Nephron (organoid): ENCODE data around the gene CHAF1B.
A peak's percentile ranks its signal among the peaks of the same experiment; 100 is the strongest.

ENCODE experiments used
- H3K27ac Mint-ChIP-seq, 3 experiments: 2 replicates each; pipeline ENCODE4 v1.8.0; 2020; ENCODE audit warnings: mixed read lengths in 3 of 3, mild to moderate bottlenecking in 2 of 3, moderate library complexity in 1 of 3
- H3K27me3 Mint-ChIP-seq: 2 replicates; pipeline ENCODE4 v1.8.0; 2021; ENCODE audit warnings: low read depth, mild to moderate bottlenecking, moderate library complexity, mixed read lengths
- H3K36me3 Mint-ChIP-seq: 2 replicates; pipeline ENCODE4 v1.8.0; 2020; ENCODE audit warnings: low read depth, mixed read lengths
- H3K4me1 Mint-ChIP-seq: 2 replicates; pipeline ENCODE4 v1.8.0; 2020; ENCODE audit warnings: mixed read lengths
- H3K4me3 Mint-ChIP-seq, 3 experiments: 2 replicates each; pipeline ENCODE4 v1.8.0; 2020; ENCODE audit warnings: mild to moderate bottlenecking in 3 of 3, mixed read lengths in 3 of 3, moderate library complexity in 2 of 3
- H3K9me3 Mint-ChIP-seq: 2 replicates; pipeline ENCODE4 v1.8.0; 2020; ENCODE audit warnings: mixed read lengths
- CTCF ChIP-seq, 3 experiments: fragments of 200-600 bp; sonication (generic); IDR thresholded peaks; one replicate each; pipeline ENCODE4 v1.5.0; 2021; ENCODE audit warnings: antibody characterized with exemption in 3 of 3; ENCODE audit not compliant: unreplicated experiment in 3 of 3

The CHAF1B gene

DNA sequence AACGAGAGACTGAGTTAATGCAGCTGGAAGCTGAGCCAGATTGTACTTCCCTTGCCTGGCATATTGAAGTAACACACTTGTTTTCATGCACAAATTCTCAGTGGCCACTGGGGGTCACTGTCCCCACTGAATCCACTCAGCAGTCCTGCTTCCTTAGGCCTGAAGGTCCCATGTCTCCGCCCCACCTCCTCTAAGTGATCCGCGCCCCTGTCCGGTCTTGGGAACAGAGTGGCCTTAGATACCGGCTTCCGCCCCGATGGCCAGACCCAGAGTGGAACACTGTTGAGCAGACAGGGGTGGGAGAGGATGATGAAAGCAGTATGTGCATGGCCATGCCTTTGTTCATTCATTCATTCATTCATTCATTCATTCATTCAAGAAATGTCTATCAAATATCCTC lies 34.8 kb downstream of the CHAF1B start:
- peaks cover 4% of the 10 kb centered on the region for H3K27me3 Mint-ChIP-seq
- H3K27ac Mint-ChIP-seq = no peak overlapping the region
- TF ChIP-seq CTCF (IDR thresholded peaks at IDR 0.05; ENCODE audit: unreplicated experiment in 3 of 3) = peak; percentile 67 to 80 (median 80)
- H3K36me3 Mint-ChIP-seq = peaks cover 4% of the 10 kb centered on the region
- no peak overlapping the region for H3K4me3 Mint-ChIP-seq
- peaks cover 7% of the 10 kb centered on the region for H3K4me1 Mint-ChIP-seq
- no peaks in the 10 kb centered on the region for H3K9me3 Mint-ChIP-seq

- Mint-ChIP-seq H3K27me3 (peaks cover 4% of the 10 kb centered on the region), H3K4me3 (no peak overlapping the region), H3K36me3 (peaks cover 4% of the 10 kb centered on the region), H3K27ac (no peak overlapping the region), H3K4me1 (peaks cover 7% of the 10 kb centered on the region), H3K9me3 (no peaks in the 10 kb centered on the region)
- no peak for TF ChIP-seq CTCF (IDR thresholded peaks at IDR 0.05; ENCODE audit: unreplicated experiment in 3 of 3)
These were observed 35.6 kb downstream of the CHAF1B start for GRCh38 chr21:36420571-36421339.

DNA sequence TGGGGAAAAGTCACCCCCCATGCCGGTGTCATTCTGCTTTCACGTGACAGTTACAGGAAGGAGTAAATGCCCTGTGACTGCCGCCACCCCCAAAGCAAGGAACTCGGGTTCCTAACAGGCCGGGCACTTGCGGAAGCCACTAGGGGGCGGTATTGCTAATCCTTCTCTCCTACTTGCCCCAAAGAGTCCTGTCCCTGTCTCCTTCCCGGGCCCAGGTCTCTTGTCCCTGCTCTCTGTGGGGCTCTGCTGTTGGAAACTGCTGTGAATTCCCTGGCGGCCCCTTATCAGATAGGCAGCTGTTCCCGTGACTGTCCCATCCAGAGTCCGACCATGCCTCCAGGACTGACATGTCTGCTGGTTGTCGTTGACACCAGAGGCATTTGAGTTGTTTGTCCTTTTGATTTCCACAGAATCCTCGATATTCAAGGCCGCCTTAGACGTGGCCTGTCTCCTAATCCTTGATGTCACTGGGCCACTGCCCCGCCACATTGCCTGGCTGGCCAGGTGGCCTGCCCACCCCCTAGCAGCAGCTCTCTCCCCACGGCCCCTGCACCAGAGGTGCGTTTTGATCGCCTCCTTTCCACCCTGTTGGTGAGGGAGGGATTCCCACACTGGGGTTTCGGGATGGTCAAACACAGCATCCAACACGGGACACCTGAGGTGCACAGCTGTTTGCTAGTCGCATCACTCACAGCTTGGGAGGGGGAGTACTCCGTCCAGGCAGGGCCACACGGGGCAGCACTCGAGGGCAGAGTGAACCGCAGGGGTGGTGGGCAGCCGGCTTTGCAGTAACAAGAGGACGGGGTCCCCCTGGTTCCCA lies 37.3 kb downstream of the CHAF1B start:
- peaks cover 4% of the 10 kb centered on the region for H3K27me3 Mint-ChIP-seq
- peaks cover 7% of the 10 kb centered on the region for H3K4me1 Mint-ChIP-seq
- H3K4me3 Mint-ChIP-seq = no peak overlapping the region
- H3K27ac Mint-ChIP-seq = no peak overlapping the region
- H3K9me3 Mint-ChIP-seq = no peaks in the 10 kb centered on the region
- TF ChIP-seq CTCF (IDR thresholded peaks at IDR 0.05; ENCODE audit: unreplicated experiment in 3 of 3) = peak; percentile 30 to 61 (median 37)
- no peaks in the 10 kb centered on the region for H3K36me3 Mint-ChIP-seq

DNA sequence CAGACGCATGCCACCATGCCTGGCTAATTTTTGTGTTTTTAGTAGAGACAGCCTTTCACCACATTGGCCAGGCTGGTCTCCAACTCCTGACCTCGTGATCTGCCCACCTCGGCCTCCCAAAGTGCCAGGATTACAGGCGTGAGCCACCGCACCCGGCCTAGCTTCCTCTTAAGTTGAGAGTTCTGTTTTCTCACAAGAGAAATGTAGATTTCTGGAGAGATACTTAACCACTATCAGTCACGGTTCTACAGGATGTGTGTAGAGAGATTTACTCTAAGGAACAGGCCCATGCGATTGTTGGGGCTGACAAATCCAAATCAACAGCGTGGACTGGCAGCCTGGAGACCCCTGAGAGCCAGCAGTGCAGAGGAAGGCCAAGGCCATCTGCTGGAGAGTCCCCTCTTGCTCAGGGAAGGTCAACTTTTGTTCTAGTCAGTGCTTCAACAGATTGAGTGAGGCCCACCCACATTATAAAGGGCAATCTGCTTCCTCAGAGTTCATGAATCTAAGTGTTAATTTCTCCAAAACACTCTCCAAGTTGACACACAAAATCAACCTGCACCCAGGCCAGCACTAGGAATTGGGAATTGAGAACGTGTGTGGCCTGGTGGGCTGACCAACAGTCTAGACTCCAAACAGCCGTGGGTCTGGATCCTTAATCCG lies 38.7 kb downstream of the CHAF1B start:
- no peak overlapping the region for H3K27ac Mint-ChIP-seq
- no peaks in the 10 kb centered on the region for H3K9me3 Mint-ChIP-seq
- peaks cover 12% of the 10 kb centered on the region for H3K4me1 Mint-ChIP-seq

DNA sequence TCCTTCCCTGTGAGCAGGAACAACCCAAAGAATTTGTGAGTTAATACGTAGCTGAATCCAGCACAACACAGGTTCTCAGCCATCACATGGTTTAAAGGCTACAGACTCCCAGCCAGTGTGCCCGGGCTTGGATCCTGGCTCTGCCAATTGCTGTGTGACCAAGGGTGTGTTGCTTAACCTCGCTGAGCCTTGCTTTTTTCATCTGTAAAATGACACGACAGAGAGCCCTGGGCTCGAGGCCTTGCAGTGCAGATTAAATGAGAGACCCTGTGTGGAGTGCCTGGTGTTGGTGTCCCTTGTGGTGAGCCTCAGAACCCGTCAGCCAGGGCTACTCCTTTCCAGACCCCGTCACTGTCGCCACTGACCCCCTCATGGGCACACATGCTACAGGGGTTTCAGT lies 39.4 kb downstream of the CHAF1B start:
- Mint-ChIP-seq H3K27ac (no peak overlapping the region), H3K27me3 (peaks cover 9% of the 10 kb centered on the region), H3K36me3 (no peaks in the 10 kb centered on the region), H3K4me1 (peaks cover 13% of the 10 kb centered on the region), H3K9me3 (no peaks in the 10 kb centered on the region), H3K4me3 (no peak overlapping the region)
- TF ChIP-seq CTCF (IDR thresholded peaks at IDR 0.05; ENCODE audit: unreplicated experiment in 3 of 3) = no peak

More for the DNA sequence above, 38.7 kb downstream of the CHAF1B start:
- no peaks in the 10 kb centered on the region for H3K36me3 Mint-ChIP-seq
- H3K27me3 Mint-ChIP-seq = peaks cover 8% of the 10 kb centered on the region
- no peak for TF ChIP-seq CTCF (IDR thresholded peaks at IDR 0.05; ENCODE audit: unreplicated experiment in 3 of 3)
- no peak overlapping the region for H3K4me3 Mint-ChIP-seq
